CD4-positive, alpha-beta T cell (primary cell): ENCODE measurements around the gene P3R3URF. TPM values are rescaled to one million over a fixed set of nuclear protein-coding genes. Genes with fewer than 3 reads are reported as not detected.

Experiments used
- ATAC-seq: fragments of 200-7000 bp; cut with Tn5 transposase; one replicate; pipeline ENCODE4 v1.10.0; 2022; ENCODE audit warnings: mild to moderate bottlenecking; ENCODE audit not compliant: poor library complexity
- CTCF ChIA-PET: fragments of 350-600 bp; sonication (Branson Sonifier 250); formaldehyde crosslinking; loops from one replicate; lab custom pipeline; 2021; ENCODE audit warnings: antibody characterized with exemption, inconsistent platforms; lab: Charles Lee
- POLR2A ChIA-PET: fragments of 350-600 bp; sonication (Branson Sonifier 250); formaldehyde crosslinking; loops from one replicate; lab custom pipeline; 2021; ENCODE audit warnings: antibody characterized with exemption, inconsistent platforms; lab: Charles Lee
- DNase-seq, 14 experiments: peaks; one replicate each; pipeline ENCODE4 v3.0.0-alpha.2; 2013 to 2020; ENCODE audit warnings: mixed read lengths in 2 of 14
- H3K27ac ChIP-seq, 2 donors: one replicate each; pipeline versions ENCODE4 v1.5.1 to v1.7.0; 2013; ENCODE audit warnings: low read length in 2 of 2, low read depth in 1 of 2, mild to moderate bottlenecking in 1 of 2
- H3K27me3 ChIP-seq, 2 experiments: 1 replicate in 1 of 2; 2 replicates in 1 of 2; pipeline versions ENCODE4 v1.6.1 to v1.7.0; 2013; ENCODE audit warnings: low read length in 2 of 2, control low read depth in 1 of 2, mild to moderate bottlenecking in 1 of 2, moderate library complexity in 1 of 2; ENCODE audit not compliant: insufficient read depth in 2 of 2, control insufficient read depth in 1 of 2
- H3K36me3 ChIP-seq: one replicate; pipeline ENCODE4 v1.6.1; 2013; ENCODE audit warnings: low read length, control low read depth; ENCODE audit not compliant: insufficient read depth
- H3K4me1 ChIP-seq: one replicate; pipeline ENCODE4 v1.6.1; 2013; ENCODE audit warnings: low read length, control low read depth; ENCODE audit not compliant: insufficient read depth
- H3K4me3 ChIP-seq: one replicate; pipeline ENCODE4 v1.5.1; 2013; ENCODE audit warnings: mild to moderate bottlenecking, low read length, moderate library complexity
- H3K9me3 ChIP-seq, 2 experiments: 1 replicate in 1 of 2; 2 replicates in 1 of 2; pipeline versions ENCODE4 v1.6.1 to v1.7.0; 2013; ENCODE audit warnings: low read length in 2 of 2, mild to moderate bottlenecking in 2 of 2, control low read depth in 1 of 2, moderate library complexity in 1 of 2; ENCODE audit not compliant: control insufficient read depth in 1 of 2, insufficient read depth in 1 of 2
- H3K27ac Mint-ChIP-seq: one replicate; pipeline ENCODE4 v1.8.0; 2020; ENCODE audit warnings: mixed read lengths
- H3K27me3 Mint-ChIP-seq: one replicate; pipeline ENCODE4 v1.8.0; 2021; ENCODE audit warnings: mixed read lengths
- H3K36me3 Mint-ChIP-seq: one replicate; pipeline ENCODE4 v1.8.0; 2021; ENCODE audit warnings: low read depth, mixed read lengths
- H3K4me1 Mint-ChIP-seq: one replicate; pipeline ENCODE4 v1.8.0; 2021; ENCODE audit warnings: low read depth, mixed read lengths
- H3K4me3 Mint-ChIP-seq: one replicate; pipeline ENCODE4 v1.8.0; 2020; ENCODE audit warnings: mild to moderate bottlenecking, mixed read lengths
- H3K9me3 Mint-ChIP-seq: one replicate; pipeline ENCODE4 v1.8.0; 2020; ENCODE audit warnings: mixed read lengths
- CTCF ChIP-seq: fragments of 200-600 bp; IDR thresholded peaks from one replicate; pipeline ENCODE4 v1.8.0; 2022; ENCODE audit warnings: antibody characterized with exemption, mild to moderate bottlenecking
- intact Hi-C, 2 experiments: fragments of 100-400 bp; cut with DNase I in 1 of 2; cut with micrococcal nuclease in 1 of 2; formaldehyde crosslinking; loops; one replicate each; pipeline versions ENCODE4 v1.15.1 to v1.9.0; 2023 to 2025; cut with DNase I, micrococcal nuclease
- total RNA-seq, 174 experiments: library from RNA in 2 of 174; stranded (reverse) in 2 of 174; gene quantifications; one replicate each; pipeline ENCODE4 v1.2.3 and lab custom pipeline; 2021 to 2026

Gene P3R3URF
- total RNA-seq, 2 experiments from 2014 or later: not detected

- Mint-ChIP-seq H3K27me3 (peaks cover 58% of the 10 kb centered on the region), H3K4me1 (peaks cover 22% of the 10 kb centered on the region), H3K27ac (no peak overlapping the region), H3K36me3 (peaks cover 4% of the 10 kb centered on the region), H3K4me3 (no peak overlapping the region), H3K9me3 (no peaks in the 10 kb centered on the region)
- ChIA-PET CTCF (no interaction called here), POLR2A (no interaction called here)
- ATAC-seq (no peak), DNase-seq (no peak)
- Histone ChIP-seq H3K9me3 (no peaks in the 10 kb centered on the region), H3K4me1 (peaks cover 19% of the 10 kb centered on the region), H3K4me3 (no peak overlapping the region), H3K36me3 (no peaks in the 10 kb centered on the region), H3K27me3 (peaks cover 26 to 32% of the 10 kb centered on the region in 2 experiments), H3K27ac (no peak overlapping the region)
- intact Hi-C loops: no loop called here
- TF ChIP-seq CTCF: no peak
Measured at GRCh38 chr1:46128344-46128743, 47.9 kb downstream of the P3R3URF start.

Other genes with a start within 250 kb of the P3R3URF start
- under 1 TPM; 0.20 to 0.38 TPM for gene PIK3R3, start 43.9 kb downstream of the P3R3URF start, total RNA-seq
- not detected for gene TSPAN1, start 1.4 kb downstream of the P3R3URF start, total RNA-seq
- gene POMGNT1, start 21.9 kb upstream of the P3R3URF start, total RNA-seq: 10 to 100 TPM; 21.1 to 29.0 TPM
- gene LURAP1, start 26.8 kb upstream of the P3R3URF start, total RNA-seq: under 1 TPM in 1 of 2 experiments, not detected in 1; 0.14 TPM
- gene RAD54L, start 71.3 kb upstream of the P3R3URF start, total RNA-seq: 1 to 10 TPM in 1 of 2 experiments, under 1 TPM in 1; 0.33 to 1.0 TPM
- gene LRRC41, start 127.1 kb upstream of the P3R3URF start, total RNA-seq: 10 to 100 TPM; 23.0 to 24.3 TPM
- gene UQCRH, start 127.2 kb upstream of the P3R3URF start, total RNA-seq: 100 to 1,000 TPM; 101 to 103 TPM
- gene NSUN4, start 164.3 kb upstream of the P3R3URF start, total RNA-seq: 10 to 100 TPM; 34.9 to 36.7 TPM
- 10 to 100 TPM; 11.7 to 15.0 TPM for gene FAAH, start 217.8 kb upstream of the P3R3URF start, total RNA-seq